Fibroblast of pulmonary artery (primary cell): ENCODE measurements around the gene NIBAN1.

Source experiments
- DNase-seq: peaks from one replicate; pipeline ENCODE4 v3.0.0-alpha.2; 2010; ENCODE audit warnings: low read depth
- H3K4me3 ChIP-seq: replicated peaks from 2 replicates; pipeline ENCODE4 v1.5.1; 2011; ENCODE audit warnings: low read depth, mild to moderate bottlenecking, control low read depth, low read length, moderate library complexity
- TF ChIP-seq, protein P1 (sequence below): IDR thresholded peaks from 2 replicates; pipeline ENCODE4 v1.5.1; 2011; ENCODE audit warnings: mild to moderate bottlenecking, control low read depth, low read length, inconsistent platforms; ENCODE audit errors: missing control alignments

Gene NIBAN1

DNA sequence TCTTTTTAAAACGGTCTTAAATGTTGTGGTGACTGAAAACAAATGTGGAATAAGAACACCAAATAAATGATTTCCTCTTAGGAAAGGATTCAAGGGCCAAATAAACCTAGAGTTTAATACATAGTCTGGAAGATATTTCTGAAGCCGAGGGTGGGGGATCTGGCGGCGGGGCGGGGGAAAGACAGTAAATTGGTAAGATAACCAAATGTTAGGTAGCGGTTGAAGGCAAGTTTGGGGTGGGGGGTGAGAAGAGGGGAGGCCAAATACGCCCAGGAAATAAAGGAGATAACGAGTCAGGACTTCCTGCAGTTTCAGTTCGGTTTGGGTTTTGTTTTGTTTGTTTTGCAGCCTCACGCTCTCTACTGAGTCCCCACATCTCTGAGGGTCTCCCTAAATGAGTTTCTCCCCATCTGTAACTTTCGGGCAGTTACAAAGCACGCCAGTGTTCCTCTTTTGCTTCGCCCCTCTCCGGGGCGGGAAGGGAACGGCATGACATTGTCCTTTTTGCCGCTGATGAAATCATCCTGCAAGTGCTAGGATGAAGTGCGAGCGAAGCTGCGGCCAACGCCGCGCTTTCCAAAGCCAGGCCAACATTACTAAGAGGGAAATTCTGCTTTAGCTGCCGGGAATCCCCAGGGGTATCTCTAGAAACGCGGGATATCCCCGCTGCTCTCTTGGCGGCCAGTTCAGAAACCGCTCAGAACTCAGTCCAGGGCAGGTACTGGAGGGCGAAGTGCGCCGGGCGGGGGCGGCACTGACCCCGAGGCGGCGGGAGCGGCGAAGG, 844 bp downstream of the NIBAN1 start:
- TF ChIP-seq, protein P1, sequence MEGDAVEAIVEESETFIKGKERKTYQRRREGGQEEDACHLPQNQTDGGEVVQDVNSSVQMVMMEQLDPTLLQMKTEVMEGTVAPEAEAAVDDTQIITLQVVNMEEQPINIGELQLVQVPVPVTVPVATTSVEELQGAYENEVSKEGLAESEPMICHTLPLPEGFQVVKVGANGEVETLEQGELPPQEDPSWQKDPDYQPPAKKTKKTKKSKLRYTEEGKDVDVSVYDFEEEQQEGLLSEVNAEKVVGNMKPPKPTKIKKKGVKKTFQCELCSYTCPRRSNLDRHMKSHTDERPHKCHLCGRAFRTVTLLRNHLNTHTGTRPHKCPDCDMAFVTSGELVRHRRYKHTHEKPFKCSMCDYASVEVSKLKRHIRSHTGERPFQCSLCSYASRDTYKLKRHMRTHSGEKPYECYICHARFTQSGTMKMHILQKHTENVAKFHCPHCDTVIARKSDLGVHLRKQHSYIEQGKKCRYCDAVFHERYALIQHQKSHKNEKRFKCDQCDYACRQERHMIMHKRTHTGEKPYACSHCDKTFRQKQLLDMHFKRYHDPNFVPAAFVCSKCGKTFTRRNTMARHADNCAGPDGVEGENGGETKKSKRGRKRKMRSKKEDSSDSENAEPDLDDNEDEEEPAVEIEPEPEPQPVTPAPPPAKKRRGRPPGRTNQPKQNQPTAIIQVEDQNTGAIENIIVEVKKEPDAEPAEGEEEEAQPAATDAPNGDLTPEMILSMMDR, result no peak
- H3K4me3 ChIP-seq, result peak overlapping the region; percentile 74
- peak; percentile 74 for DNase-seq

DNA sequence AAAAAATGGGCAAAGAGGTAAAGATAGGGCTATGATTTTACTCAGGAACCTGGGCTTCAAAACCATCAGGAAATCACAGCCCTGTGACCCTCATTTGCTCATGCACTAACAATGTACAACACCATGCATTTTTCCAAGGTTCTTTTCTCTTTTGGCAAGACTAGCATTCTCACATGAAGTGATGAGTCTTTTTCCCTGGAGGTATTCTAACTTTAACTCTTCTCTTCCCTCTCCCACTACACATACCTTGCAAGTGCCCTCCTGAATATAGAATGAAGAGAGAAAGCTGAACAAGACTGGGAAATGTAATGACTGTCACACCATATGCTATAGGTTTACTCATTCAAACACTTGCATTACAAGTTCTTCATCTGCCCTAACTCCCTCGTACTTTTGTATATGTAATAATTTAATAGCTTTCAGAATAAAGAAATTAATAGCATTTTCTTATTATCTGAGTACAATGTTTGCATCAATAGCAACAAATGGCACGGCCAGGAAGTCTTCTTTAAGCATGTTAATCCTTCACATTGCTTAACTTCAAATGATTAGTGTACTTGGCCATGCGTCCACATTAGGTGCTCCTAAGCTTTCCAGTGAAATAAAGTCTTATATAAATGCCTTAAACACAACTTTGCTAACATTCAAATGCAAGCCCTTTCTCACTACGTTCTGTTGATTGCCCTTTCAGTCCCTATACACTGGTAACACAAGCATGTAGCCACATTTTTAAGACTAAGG, 1.8 kb downstream of the NIBAN1 start:
- peak; percentile 49 for DNase-seq
- peak overlapping the region; percentile 74 for H3K4me3 ChIP-seq
- TF ChIP-seq, protein P1, result no peak

DNA sequence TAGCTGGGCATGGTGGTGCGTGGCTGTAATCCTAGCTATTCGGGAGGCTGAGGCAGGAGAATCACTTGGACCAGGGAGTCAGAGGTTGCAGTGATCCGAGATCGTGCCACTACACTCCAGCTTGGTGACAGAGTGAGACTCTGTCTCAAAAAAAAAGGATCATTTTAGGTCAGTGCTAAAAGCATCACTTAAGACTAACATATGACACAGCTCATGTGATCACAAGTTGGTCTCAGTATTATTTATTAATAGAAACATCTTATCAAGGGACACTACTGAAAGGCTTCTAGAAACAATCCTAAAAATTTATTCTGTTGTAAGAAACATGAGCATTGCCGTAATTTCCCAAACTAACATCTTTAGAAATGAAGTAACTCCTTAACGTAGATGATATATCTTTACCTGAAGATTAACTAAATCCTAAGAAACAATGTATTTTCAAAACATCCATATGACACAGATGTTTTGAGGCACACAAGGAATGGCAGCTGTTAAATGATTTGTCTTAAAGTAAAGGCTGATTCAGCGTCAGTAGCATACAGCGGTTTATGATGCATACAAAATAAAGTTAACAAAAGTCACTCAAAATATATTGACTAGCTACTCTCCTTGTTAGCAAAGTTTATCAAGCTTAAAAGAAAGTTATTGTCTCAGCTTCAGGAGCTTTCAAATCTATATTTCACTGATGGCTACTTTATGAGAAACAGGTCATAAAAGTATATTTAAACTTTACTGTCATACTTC, 2.6 kb downstream of the NIBAN1 start:
- no peak for DNase-seq
- TF ChIP-seq, protein P1, result no peak
- peak overlapping the region; percentile 74 for H3K4me3 ChIP-seq

DNA sequence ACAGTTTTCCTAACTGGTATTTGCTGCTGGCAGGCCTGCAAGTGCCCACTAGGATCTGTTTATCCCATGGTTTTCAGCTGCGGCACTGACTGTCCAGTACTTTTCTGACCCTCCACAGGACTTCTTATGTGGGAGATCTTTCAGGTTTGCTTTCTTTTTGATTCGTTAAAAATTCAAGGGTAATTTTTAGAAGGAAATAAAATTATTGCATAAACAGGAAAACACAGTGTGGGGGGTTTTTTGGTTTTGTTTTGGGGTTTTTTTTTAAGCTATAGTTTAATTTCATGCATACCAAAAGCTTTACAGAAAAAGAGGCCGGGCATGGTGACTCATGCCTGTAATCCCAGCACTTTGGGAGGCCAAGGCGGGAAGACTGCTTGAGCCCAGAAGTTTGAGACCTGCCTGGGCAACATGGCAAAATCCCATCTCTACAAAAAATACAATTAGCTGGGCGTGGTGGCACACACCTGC, 3.6 kb downstream of the NIBAN1 start:
- peak; percentile 49 for DNase-seq
- H3K4me3 ChIP-seq, result no peak overlapping the region
- TF ChIP-seq, protein P1, result no peak

DNA sequence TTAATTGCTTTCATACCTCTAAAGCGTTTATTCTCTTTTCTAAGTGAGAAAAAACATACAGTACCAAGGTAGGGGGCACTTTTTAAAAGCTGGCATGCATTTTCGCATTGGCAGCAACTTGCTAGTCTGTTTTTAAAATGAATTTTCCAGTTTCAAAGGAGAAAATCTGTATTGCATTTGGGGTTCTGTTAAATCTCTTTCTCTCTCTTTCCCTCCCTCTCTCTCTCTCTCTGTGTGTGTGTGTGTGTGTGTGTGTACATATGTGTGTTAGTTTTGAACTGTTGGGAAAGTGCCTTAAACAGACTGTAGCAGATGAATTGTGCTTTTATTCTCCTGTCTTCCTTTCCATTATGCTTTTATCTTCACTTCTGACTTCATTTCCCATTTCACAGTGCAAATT, 7.3 kb downstream of the NIBAN1 start:
- no peak overlapping the region for H3K4me3 ChIP-seq
- TF ChIP-seq, protein P1, result no peak
- no peak for DNase-seq

DNA sequence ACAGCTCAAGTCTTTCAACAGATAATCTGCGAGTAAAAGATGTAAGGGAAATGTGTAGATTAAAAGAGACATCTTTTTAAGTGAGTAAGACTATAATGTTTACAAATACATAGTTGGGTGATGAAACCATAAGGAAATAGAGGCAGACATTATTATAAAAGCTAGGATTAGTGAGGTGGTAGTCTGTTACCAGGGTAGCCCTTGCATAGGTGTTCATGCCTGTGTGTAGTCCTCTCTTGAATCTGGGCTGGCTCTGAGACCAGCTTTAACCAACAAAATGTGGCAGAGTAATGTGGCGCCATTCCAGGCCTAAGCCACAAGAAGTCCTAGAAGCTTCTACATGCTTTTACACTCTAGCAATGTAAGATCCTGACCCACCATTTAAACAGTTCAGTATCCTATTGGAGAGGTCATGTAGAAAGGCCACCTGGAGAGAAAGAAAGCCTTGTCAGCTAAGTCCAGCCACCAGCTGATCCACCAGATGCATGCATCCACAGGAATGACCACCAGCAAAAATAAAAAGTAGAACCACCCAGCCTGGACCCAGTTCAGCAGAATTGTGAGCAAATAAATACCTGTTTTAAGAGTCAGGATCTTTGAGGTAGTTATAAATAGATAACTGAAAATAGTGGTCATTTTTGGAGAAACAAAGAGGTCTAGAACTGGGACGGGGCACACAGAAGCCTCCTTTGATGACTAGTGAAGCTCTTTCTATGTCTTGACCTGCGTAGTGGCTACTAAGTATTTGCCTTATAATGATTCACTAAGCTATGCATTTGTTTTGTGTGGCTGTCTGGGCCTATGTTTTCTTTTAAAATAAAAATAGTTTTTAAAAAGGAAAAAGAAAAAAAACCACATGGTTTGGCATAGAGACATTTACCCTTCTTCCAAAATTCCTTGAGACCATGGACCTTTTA, 8.1 kb downstream of the NIBAN1 start:
- H3K4me3 ChIP-seq, result no peak overlapping the region
- TF ChIP-seq, protein P1, result no peak
- DNase-seq, result no peak
